ENCODE results near the gene NBL1.

GRCh38 chr1:19602486-19602885, 41.6 kb upstream of the NBL1 start:
- no peak for TF ChIP-seq POLR2A (IDR thresholded peaks at IDR 0.05; ENCODE audit: low read depth, low read length)
- no peak for TF ChIP-seq POLR2AphosphoS5 (IDR thresholded peaks at IDR 0.05; ENCODE audit: low read depth, low read length)
- TF ChIP-seq TAF1 (IDR thresholded peaks at IDR 0.05; ENCODE audit: borderline replicate concordance, low read depth, low read length): no peak
